Body of pancreas (tissue), 4 donors: Measurements from ENCODE around the gene SCUBE1.

Experiments used
- POLR2A ChIP-seq, 3 donors: fragments of 450-650 bp; IDR thresholded peaks; one replicate each; pipeline ENCODE4 v1.6.1; 2016; ENCODE audit warnings: antibody characterized with exemption in 3 of 3, mild to moderate bottlenecking in 2 of 3
- TF ChIP-seq, protein P1 (sequence below), 7 experiments: fragments of 450-650 bp in 4 of 7; fragments of 200-600 bp in 3 of 7; sonication (generic) in 3 of 7; IDR thresholded peaks; one replicate each; pipeline ENCODE4 v1.5.1; 2016 to 2019; ENCODE audit warnings: antibody characterized with exemption in 7 of 7

GRCh38 chr22:43370036-43370435 is 26.9 kb upstream of the SCUBE1 start:
- TF ChIP-seq, protein P1, sequence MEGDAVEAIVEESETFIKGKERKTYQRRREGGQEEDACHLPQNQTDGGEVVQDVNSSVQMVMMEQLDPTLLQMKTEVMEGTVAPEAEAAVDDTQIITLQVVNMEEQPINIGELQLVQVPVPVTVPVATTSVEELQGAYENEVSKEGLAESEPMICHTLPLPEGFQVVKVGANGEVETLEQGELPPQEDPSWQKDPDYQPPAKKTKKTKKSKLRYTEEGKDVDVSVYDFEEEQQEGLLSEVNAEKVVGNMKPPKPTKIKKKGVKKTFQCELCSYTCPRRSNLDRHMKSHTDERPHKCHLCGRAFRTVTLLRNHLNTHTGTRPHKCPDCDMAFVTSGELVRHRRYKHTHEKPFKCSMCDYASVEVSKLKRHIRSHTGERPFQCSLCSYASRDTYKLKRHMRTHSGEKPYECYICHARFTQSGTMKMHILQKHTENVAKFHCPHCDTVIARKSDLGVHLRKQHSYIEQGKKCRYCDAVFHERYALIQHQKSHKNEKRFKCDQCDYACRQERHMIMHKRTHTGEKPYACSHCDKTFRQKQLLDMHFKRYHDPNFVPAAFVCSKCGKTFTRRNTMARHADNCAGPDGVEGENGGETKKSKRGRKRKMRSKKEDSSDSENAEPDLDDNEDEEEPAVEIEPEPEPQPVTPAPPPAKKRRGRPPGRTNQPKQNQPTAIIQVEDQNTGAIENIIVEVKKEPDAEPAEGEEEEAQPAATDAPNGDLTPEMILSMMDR (IDR thresholded peaks at IDR 0.05) = no peak
- TF ChIP-seq POLR2A (IDR thresholded peaks at IDR 0.05) = no peak
